Inferior parietal cortex (tissue), 1 donor: ENCODE results near the gene PLAC1.

Source experiments
- DNase-seq: peaks from one replicate; pipeline ENCODE4 v3.0.0-alpha.2; 2016; ENCODE audit errors: extremely low spot score

The PLAC1 gene

DNA sequence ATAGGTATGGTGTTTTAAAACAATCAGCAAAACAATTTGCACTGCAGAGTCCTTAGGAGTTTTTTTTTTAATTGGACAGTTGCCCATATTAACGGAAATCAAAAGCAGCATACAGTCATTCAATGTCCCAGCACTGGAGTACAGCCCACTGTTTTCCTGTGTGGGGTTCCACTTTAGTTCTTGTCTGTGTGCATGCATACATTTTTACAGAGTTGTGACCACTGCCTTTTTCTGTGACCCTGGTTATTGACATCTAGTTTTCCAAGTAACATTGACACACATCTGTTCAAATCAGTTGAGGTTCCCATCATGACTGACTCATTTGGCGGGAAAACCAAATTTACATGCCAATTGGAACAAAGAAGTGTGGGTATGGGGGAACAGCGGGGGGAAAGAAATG, 115.0 kb downstream of the PLAC1 start:
- DNase-seq: no peak

DNA sequence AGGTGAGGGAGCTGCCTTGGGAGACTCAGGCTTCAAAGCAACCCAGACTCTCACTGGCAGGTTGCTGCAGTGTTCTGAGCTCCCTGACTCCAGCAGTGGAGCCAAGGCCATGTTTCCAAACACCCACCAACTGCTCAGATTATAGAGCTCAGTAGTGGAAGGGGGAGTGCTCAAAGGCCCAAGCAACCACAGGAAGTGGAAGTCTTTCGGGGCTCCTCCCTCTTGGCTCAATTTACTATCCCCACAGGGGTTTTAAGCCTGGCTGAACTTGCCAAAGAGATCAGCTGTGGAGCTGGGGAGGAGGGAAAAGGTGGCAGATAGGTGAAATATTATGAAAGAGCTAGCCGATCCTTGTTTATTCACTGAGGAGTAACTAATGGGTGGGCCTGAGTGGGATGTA, 115.8 kb downstream of the PLAC1 start:
- DNase-seq: no peak

DNA sequence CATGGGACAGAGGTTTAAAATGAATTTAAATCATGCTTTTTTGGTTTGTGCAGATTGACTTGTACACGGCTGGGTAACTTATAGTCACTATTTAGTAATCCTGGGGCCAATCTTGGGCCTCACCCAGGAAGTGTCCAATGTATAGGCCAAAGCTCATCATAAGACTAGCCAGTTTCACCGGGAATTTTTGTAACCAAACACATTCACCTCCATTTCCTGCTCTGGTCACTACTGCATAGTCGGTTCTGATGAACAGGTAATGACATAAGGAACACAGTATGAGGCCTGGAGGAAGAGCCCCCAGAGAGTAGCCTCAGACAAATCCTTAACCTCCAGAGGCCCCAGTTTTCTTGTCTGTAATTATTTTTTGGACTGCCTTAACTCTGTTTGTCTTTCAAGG, 116.4 kb downstream of the PLAC1 start:
- no peak for DNase-seq

DNA sequence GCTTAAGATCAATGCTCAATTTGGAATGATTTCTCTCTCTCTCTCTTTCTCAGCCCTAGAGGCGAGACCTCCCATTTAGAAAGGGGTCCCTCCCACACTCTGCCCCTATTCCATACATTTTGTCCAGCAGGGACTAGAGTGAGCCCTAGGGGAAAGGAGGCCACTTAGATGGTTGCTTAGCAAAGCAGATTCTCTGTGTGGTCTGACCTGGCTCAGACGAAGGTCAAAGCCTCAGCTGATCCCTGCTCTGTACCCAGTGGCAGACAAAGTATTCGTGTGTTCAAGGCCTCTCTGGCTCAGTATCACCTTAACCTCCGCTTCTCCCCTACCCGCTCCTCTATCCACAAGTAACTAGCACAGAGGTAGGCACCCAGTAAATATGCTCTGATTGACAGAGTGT, 120.0 kb downstream of the PLAC1 start:
- no peak for DNase-seq

DNA sequence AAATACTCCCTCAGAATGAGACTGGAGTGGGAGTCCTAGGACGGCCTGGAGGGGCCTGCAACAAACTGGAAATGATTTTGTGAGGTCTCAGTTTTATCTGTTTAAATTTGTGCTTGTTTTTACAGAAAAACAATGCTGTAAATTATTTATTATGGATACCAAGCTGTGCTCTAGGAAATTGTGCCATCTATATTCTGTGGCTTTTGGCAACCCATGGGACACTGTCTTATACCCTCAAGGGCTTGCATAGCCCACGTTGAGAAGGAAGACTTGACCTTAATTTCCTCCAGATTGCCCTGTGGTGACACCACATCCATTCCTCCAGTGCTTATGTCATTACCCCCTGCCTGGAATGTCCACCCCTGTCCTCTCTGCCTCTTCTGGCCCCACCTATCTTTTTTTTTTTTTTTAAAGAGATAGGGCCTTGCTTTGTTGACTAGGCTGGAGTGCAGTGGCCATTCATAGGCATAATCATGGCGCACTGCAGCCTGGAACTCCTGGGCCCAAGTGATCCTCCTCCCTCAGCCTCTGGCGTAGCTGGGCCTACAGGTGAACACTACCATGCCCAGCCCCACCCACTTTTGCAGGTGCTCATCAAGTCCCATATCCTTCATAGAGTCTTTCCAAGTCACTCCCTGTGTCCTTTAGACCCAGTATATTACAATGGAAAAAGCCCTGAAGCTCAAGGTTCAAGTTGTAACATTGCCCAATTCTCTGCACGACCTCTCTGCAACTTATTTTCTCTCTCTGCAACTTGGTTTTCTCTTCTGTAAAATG, 120.9 kb downstream of the PLAC1 start:
- DNase-seq: no peak

DNA sequence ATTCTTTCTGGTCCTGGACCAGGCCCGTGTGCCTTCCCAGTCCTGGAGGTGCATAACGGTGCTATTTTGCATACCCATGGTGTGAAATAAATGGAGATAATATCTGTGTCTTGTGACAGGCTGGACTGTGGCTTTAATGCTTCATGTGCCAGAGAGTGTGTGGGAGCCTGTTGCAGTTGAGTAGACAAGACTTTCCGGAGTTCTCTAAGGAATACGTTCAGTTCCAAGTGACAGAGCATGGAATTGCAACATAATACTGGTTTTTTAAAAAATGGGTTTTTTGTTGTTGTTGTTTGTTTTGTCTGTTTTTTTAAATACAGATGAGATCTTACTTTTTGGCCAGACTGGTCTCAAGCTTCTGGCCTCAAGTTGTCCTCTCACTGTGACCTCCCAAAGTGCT, 124.3 kb downstream of the PLAC1 start:
- no peak for DNase-seq

DNA sequence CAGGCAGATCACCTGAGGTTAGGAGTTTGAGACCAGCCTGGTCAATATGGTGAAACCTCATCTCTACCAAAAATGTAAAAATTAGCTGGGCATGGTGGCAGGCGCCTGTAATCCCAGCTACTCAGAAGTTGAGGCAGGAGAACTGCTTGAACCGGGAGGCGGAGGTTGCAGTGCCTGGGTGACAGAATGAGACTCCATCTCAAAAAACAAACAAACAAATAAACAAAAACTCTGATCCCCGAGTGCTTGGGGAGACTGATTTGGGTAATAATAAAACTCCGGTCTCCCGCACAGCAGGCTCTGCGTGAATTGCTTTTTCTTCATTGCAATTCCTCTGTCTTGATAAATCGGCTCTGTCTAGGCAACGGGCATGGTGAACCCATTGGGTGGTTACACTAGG, 124.9 kb downstream of the PLAC1 start:
- no peak for DNase-seq

DNA sequence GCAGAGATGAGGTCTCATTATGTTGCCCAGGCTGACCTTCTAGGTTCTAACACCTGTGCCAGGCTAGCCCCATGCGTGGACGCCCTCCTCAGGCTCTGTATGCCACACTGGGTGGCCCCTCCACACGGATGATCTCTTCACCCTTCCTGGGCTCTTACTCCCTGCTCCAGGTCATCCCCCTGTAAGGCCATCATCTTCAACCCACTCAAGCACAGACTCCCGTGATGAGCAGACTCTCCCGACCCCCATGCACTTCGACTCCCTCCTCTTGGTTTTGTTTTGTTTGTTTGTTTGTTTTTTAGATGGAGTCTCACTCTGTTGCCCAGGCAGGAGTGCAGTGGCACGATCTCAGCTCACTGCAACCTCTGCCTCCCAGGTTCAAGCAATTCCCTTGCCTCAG, 127.4 kb downstream of the PLAC1 start:
- no peak for DNase-seq

DNA sequence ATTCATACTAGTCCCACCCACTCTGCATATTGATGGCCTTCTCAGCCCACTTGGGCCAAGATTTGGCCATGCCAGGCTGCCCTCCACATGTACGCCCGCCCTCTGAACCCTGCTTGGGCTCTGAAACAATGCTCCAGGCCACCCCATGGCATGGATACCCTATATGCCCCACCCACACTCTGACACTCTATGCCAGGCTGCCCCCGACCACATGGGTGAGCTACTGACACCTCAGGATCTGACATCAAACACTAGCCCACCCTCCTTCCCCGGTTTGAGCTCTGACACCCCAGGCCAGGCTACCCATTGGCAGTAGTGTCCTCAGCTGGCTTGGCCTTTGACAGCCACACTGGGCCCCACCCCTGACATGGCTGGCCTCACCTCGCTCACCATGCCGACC, 128.8 kb downstream of the PLAC1 start:
- no peak for DNase-seq

DNA sequence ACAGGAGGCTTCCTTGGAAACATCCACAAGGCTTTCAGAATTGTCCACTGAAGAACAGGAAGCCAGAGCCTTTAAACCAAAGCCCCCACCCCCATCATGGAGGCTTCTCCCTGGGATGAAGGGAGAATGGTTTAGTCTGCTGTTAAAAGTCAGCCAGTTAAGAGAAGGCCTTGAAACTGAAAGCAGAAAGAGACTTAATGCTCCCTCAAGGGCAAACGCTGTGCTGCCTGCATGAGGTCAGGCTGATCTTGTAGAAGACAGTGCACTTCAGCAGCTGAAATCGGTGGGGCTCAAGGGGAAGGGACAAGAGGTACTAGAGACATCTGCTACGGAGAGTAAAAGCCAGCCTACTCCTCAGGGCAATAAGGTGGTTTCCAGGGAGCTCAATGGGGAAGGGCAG, 129.3 kb downstream of the PLAC1 start:
- no peak for DNase-seq

DNA sequence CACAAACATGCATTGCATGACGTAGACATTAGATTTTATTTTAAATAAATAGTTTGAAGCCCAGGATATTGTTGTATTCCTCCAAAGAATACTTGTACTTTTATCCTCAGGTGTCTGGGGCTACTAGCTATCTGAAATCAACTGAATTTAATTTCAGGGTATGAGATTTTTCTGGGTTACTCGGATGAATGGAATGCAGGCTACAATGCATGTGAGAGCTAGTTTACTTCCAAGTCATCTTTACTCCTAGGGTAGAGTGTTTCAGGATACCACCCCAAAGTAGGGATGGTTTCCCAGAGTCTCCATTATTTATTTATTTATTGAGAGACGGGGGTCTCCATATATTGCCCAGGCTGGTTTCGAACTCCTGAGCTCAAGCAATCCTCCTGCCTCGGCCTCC, 131.9 kb downstream of the PLAC1 start:
- no peak for DNase-seq

DNA sequence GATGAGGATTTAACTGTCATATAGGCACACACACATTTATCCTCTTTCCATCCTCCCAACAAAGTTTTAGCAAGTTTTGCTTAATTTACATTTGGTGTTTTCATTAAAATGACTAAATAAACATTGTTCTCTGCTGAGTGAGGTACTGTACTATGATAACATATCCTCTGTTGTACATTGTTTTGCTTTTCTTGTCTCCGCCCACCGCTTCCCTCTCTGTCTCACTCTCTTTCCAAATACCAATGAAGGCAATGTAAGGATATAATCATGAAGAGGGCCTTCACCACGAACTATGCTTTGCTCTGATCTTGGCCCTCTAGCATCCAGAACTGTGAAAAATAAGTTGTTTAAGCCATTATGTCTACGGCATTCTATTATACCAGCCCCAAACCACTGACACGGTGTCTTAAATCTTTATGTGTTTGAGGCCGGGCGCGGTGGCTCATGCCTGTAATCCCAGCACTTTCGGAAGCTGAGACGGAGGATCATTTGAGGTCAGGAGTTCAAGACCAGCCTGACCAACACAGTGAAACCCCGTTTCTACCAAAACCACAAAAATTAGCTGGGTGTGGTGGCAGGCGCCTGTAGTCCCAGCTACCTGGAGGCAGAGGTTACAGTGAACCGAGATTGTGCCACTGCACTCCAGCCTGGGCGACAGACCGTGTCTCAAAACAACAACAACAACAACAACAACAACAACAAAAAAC, 133.0 kb downstream of the PLAC1 start:
- no peak for DNase-seq

DNA sequence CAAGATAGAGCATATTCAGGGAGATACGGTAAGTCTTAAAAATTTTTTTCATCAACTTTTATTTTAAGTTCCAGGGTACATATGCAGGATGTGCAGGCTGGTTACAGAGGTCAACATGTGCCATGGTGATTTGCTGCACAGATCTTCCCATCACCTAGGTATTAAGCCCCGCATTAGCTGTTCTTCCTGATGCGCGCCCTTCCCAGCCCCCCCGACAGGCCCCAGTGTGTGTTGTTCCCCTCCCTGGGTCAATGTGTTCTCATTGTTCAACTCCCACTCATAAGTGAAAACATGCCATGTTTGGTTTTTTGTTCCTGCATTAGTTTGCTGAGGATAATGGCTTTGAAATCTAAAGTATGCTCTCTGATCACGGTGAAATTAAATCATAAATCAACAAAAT, 134.1 kb downstream of the PLAC1 start:
- DNase-seq: no peak

DNA sequence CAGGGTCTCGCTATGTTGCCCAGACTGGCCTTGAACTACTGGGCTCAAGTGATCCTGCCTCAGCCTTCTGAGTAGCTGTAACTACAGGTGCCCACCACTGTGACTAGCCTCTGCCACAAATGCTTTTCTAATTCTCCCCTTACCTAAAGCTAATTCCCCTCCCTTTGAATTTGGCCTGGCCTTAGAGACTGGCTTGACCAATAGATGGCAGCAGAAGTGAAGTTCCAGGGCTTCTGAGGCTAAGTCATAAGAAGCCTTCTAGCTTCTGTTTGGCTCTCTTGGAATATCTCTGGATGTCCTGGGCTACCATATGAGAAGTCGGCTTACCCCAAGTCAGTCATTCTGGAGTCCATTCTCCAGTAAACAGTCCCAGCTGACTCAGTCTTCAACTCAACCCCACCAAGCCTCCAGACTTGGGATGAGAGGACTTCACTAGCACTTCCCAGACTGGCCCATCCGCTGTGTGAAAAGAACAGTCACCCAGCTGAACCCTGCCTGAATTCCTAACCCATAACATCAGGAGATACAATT, 137.3 kb downstream of the PLAC1 start:
- peak; percentile 6 for DNase-seq
